GM21423 (cell line): ENCODE data around the gene MAP1LC3B2.
A peak's percentile ranks its signal among the peaks of the same experiment; 100 is the strongest.

Experiments used
- ATAC-seq: cut with Tn5 transposase; IDR thresholded peaks from one replicate; pipeline ENCODE4 v1.9.1; 2021; ENCODE audit warnings: mild to moderate bottlenecking, moderate library complexity; ENCODE audit not compliant: unreplicated experiment

The MAP1LC3B2 gene

DNA sequence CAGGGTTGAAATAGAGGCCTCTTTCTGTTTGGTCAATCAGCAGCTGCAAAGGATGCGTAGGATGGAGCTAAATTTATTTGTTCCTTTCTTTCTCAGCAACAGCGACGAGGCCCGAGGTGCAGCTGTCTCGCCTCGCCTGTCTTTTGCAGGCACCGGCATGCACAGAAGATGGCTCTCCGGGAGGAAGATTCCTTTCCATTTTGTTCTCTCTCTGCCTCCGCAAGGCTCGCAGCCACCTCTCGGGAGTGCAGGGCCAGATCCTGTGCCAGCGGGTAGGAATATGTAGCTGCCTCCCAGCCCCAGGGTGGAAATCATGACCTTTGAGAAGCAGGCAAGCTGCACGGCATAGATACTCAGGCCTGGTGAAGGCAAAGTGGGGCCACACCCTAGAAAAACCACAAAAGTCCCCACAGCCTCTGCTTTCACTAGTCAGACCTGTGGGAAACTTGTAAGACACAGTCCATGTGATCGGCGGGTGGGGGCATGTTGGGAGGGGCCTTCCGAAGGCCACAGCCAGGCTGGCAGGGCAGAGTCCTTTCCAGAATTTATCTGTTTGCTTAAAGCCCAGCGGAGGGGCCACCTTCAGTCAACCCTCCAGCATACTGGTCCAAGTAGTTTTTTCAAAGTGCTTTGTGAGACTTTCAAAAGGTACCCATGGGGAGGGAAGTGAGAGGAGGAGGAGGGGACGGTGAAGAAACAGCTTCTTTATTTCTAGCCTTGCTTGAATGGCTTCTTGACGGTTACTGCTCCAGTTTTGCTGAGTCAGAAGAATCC lies at the start of gene MAP1LC3B2:
Gene MAP1LC3B2, plus strand, starts transcription at position 220 of the 774 bp plus-strand sequence. CDS start 16,562 bp downstream, outside the sequence.
- ATAC-seq = peak; percentile 81

GRCh38 chr12:116513944-116514343 lies 45.2 kb upstream of the MAP1LC3B2 start:
- ATAC-seq = no peak

GRCh38 chr12:116515684-116516083 lies 43.5 kb upstream of the MAP1LC3B2 start:
- no peak for ATAC-seq

DNA sequence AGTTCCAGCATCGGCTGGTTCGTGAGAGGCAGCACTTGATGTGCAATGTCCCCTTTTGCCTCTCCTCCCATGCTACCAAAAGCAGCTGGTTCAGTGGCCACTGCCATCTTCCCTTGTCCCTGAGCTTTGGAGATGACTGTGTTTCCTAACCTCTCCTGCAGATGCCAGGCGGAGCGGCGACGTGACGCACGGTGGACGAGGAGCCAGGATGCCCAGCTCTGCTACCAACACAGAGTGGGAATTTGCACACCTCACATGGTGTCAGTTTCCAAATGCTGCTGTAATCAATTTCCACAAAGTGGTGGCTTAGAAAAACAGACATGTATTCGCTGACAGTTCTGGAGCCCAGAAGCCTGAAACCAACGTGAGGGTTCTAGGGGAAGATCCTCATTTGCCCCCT lies 42.5 kb upstream of the MAP1LC3B2 start:
- no peak for ATAC-seq

DNA sequence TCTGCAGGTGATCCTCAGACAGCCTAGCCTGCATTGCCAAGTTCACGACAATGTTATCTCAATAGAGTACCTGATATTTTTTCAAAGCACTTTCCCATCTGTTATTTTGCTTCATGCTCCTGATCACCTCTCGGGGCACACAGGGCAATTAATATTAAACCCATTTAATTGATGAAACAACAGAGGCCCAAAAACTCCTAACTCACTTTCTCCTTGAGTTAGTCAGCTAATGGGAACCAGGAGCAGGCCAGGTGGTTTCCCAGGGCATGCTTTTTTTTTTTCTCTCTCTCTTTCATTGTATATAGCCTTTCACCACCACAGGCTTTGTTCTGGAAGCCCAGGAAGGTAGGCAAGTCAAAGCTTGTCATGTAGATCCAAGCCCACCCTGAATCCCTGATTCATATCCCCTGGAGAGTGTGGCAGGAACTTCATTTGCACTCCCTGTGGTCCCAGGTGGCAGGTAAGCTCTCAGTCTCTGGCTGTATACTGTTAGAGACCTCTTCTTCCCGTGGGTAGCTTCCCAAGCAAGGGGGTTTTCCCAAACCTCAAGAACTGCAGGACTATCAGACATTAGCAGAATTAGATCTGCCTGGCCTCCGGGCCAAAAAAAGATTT lies 41.6 kb upstream of the MAP1LC3B2 start:
- no peak for ATAC-seq

DNA sequence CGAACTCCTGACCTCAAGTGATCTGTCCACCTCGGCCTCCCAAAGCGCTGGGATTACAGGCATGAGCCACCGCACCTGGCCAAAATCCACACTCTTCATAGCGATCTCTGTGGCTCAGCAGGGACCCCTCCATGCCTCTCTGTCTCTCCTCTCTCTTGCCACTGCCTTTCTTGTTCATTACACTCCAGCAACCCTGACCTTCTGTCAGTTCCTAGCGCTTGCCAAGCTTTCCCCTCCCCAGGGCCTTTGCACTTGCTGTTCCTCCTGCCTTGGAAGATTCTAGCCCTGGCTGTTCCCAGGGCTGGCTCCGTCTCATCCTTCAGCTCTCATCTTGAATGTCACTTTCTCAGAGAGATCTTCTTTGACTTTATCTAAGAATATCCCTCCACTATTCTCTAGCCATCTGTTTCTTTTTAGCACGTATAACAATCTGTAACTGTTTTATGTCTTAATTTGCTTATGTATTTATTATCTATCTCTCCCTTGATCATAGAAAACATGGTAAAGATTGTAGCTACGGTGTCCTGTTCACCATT lies 38.9 kb upstream of the MAP1LC3B2 start:
- ATAC-seq = no peak

- ATAC-seq = no peak
Observed at GRCh38 chr12:116520801-116521471, 38.2 kb upstream of the MAP1LC3B2 start.

GRCh38 chr12:116524311-116524710 lies 34.9 kb upstream of the MAP1LC3B2 start:
- no peak for ATAC-seq

GRCh38 chr12:116524964-116525379 lies 34.2 kb upstream of the MAP1LC3B2 start:
- ATAC-seq = no peak

DNA sequence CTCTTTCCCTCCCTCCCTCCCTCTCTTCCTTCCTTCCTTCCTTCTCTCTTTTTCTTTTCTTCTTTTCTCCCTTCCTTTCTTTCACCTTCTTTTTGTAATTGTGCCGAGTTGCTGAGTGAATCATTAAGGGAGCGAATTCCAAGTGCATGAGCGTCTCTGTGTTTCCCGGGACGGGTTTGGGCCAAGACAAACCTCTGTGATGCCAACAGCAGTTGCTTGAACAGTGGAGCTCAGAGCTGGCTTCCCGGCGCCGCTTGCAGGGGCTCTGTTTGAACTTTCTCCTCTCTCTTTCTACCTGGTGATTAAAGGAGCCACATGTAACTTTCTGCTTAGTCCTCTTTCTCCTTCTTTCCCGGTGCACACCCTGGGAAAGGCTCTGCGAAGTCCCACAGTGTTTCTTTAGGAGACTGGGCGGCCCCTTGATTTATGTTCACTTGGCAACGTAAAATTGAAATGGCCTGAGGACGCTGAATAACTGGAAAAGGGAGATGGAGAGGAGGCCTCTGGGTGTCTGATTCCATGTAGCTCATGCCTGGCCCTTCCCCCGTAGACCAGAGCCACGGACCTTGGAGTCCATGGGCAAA lies 33.7 kb upstream of the MAP1LC3B2 start:
- no peak for ATAC-seq

- ATAC-seq = no peak
Observed at GRCh38 chr12:116528065-116528464, 31.1 kb upstream of the MAP1LC3B2 start.

GRCh38 chr12:116528498-116528897 lies 30.7 kb upstream of the MAP1LC3B2 start:
- no peak for ATAC-seq

GRCh38 chr12:116529048-116529447 lies 30.1 kb upstream of the MAP1LC3B2 start:
- no peak for ATAC-seq

- ATAC-seq = no peak
Observed at GRCh38 chr12:116529686-116530085, 29.5 kb upstream of the MAP1LC3B2 start.

GRCh38 chr12:116532428-116532827 lies 26.8 kb upstream of the MAP1LC3B2 start:
- ATAC-seq = no peak

GRCh38 chr12:116532986-116533342 lies 26.2 kb upstream of the MAP1LC3B2 start:
- ATAC-seq = no peak

GRCh38 chr12:116533343-116534251 lies 25.6 kb upstream of the MAP1LC3B2 start:
- ATAC-seq = peak; percentile 53

- no peak for ATAC-seq
Observed at GRCh38 chr12:116534311-116535121, 24.7 kb upstream of the MAP1LC3B2 start.

DNA sequence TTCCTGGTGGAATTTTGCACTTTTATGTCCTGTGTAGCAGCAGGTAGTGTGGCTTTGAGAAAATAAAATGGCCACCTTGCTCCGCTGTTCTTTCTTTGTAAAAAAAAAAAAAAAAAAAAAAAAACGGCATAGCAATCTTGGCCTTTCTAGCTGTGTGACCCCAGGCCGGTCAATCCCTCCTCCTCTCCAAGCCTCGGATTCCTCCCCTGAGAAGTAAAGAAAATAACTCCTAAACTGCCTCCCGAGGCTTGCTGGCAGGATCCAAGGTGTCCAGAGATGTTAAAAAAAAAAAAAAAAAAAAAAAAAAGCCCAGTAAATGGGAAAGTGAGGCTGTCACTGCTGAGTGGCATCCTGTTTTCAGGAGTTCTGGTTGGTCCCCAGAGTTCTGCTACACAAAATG lies 23.9 kb upstream of the MAP1LC3B2 start:
- ATAC-seq = no peak
